ENCODE results near the gene ZNF304.

Gene ZNF304

GRCh38 chr19:57389730-57390598, 38.9 kb downstream of the ZNF304 start, which contains the start of gene ZNF548 (continued):
- no peak for TF ChIP-seq ZNF24 (tag by site-specific recombination; IDR thresholded peaks at IDR 0.05)
- peak; percentile 15; the same call in 1 of the 2 replicates for TF ChIP-seq ELK4 (IDR thresholded peaks at IDR 0.05; ENCODE audit: borderline replicate concordance, low read depth, low read length)
- TF ChIP-seq KLF8 (tag by site-specific recombination; IDR thresholded peaks at IDR 0.05): peak; percentile 15; the same call in 1 of the 2 replicates
- TF ChIP-seq REPIN1 (tag by site-specific recombination; IDR thresholded peaks at IDR 0.05; ENCODE audit: low read depth): no peak
- TF ChIP-seq REST (tag by site-specific recombination; IDR thresholded peaks at IDR 0.05): no peak
- no peak for TF ChIP-seq MEIS1 (CRISPR knock-in tag; IDR thresholded peaks at IDR 0.05; ENCODE audit: borderline replicate concordance)
- TF ChIP-seq MYNN (tag by site-specific recombination; IDR thresholded peaks at IDR 0.05; ENCODE audit: borderline replicate concordance): no peak
- TF ChIP-seq HOXC10 (CRISPR knock-in tag; IDR thresholded peaks at IDR 0.05): peak; percentile 98
- TF ChIP-seq ZNF423 (tag by site-specific recombination; IDR thresholded peaks at IDR 0.05): no peak
- TF ChIP-seq ZBTB49 (tag by site-specific recombination; IDR thresholded peaks at IDR 0.05; ENCODE audit: low read depth): no peak
- 0 out of 2 replicates have a peak, but pooled peaks have one; percentile 37 for TF ChIP-seq ZBTB10 (tag by site-specific recombination; IDR thresholded peaks at IDR 0.05)
- TF ChIP-seq WT1 (tag by site-specific recombination; IDR thresholded peaks at IDR 0.05): no peak
- TF ChIP-seq ZNF561 (tag by site-specific recombination; IDR thresholded peaks at IDR 0.05; ENCODE audit: borderline replicate concordance): 0 out of 2 replicates have a peak, but pooled peaks have one; percentile 43
- TF ChIP-seq KLF16 (tag by site-specific recombination; IDR thresholded peaks at IDR 0.05): peak; percentile 52
- no peak; the same call in 1 of the 2 replicates for TF ChIP-seq PRDM4 (tag by site-specific recombination; IDR thresholded peaks at IDR 0.05)
- TF ChIP-seq EGR2 (tag by site-specific recombination; IDR thresholded peaks at IDR 0.05; ENCODE audit: low read depth): peak; percentile 16; the same call in 1 of the 2 replicates
- TF ChIP-seq SALL2 (tag by site-specific recombination; IDR thresholded peaks at IDR 0.05; ENCODE audit: borderline replicate concordance): no peak
- TF ChIP-seq BCL11A (tag by site-specific recombination; IDR thresholded peaks at IDR 0.05; ENCODE audit: low read depth): no peak
- no peak for TF ChIP-seq ZNF791 (tag by site-specific recombination; IDR thresholded peaks at IDR 0.05)
- TF ChIP-seq ZNF785 (tag by site-specific recombination; IDR thresholded peaks at IDR 0.05): no peak
- no peak for TF ChIP-seq ZNF324 (tag by site-specific recombination; IDR thresholded peaks at IDR 0.05)
- no peak for TF ChIP-seq ZNF112 (tag by site-specific recombination; IDR thresholded peaks at IDR 0.05)
- TF ChIP-seq TRIM28 (IDR thresholded peaks at IDR 0.05; ENCODE audit: borderline replicate concordance, low read length): no peak
- no peak for TF ChIP-seq ZNF26 (tag by site-specific recombination; IDR thresholded peaks at IDR 0.05)
- no peak for TF ChIP-seq YY1 (tag by site-specific recombination; IDR thresholded peaks at IDR 0.05)
